DOHH2 (cell line): ENCODE results near the gene LCOR.
A peak's percentile ranks its signal among the peaks of the same experiment; 100 is the strongest.

Source experiments
- H3F3A ChIP-seq: fragments of 200-600 bp; sonication (generic), shearing (Covaris generic); 2 replicates; pipeline ENCODE4 v1.6.0; 2016; ENCODE audit warnings: antibody characterized with exemption, mild to moderate bottlenecking; ENCODE audit not compliant: control insufficient read depth, insufficient read depth
- H3K27ac ChIP-seq: fragments of 200-600 bp; sonication (generic); 2 replicates; pipeline ENCODE4 v1.5.1; 2014; ENCODE audit warnings: low read depth, mild to moderate bottlenecking, low read length, moderate library complexity
- H3K27me3 ChIP-seq: fragments of 200-600 bp; sonication (generic); 2 replicates; pipeline ENCODE4 v1.6.1; 2014; ENCODE audit warnings: mild to moderate bottlenecking, low read length, mixed read lengths; ENCODE audit not compliant: control insufficient read depth
- H3K36me3 ChIP-seq: fragments of 200-600 bp; sonication (generic); 2 replicates; pipeline ENCODE4 v1.6.1; 2014; ENCODE audit warnings: mild to moderate bottlenecking, low read length, moderate library complexity, mixed read lengths; ENCODE audit not compliant: control insufficient read depth
- H3K4me1 ChIP-seq: fragments of 200-600 bp; sonication (generic); 2 replicates; pipeline ENCODE4 v1.6.1; 2014; ENCODE audit warnings: mild to moderate bottlenecking, low read length, mixed read lengths; ENCODE audit not compliant: control insufficient read depth
- H3K4me2 ChIP-seq: fragments of 200-600 bp; sonication (generic); 2 replicates; pipeline ENCODE4 v1.6.0; 2014; ENCODE audit warnings: mild to moderate bottlenecking, low read length, moderate library complexity
- H3K4me3 ChIP-seq: fragments of 200-600 bp; sonication (generic); 2 replicates; pipeline ENCODE4 v1.5.1; 2014; ENCODE audit warnings: mild to moderate bottlenecking, low read length, mixed read lengths
- H3K79me2 ChIP-seq: fragments of 200-600 bp; sonication (generic); 2 replicates; pipeline ENCODE4 v1.6.1; 2014; ENCODE audit warnings: mild to moderate bottlenecking, low read length, mixed read lengths; ENCODE audit not compliant: control insufficient read depth
- H3K9me2 ChIP-seq: fragments of 200-600 bp; sonication (generic); replicated peaks from 2 replicates; pipeline ENCODE4 v1.6.1; 2014; ENCODE audit warnings: mild to moderate bottlenecking, low read length, mixed read lengths; ENCODE audit not compliant: control insufficient read depth
- H3K9me3 ChIP-seq: fragments of 200-600 bp; sonication (generic); 2 replicates; pipeline ENCODE4 v1.6.1; 2014; ENCODE audit warnings: antibody characterized with exemption, low read length, mixed read lengths; ENCODE audit not compliant: control insufficient read depth, insufficient read depth
- H4K20me1 ChIP-seq: fragments of 200-600 bp; sonication (generic); 2 replicates; pipeline ENCODE4 v1.6.0; 2014; ENCODE audit warnings: low read depth, mild to moderate bottlenecking, antibody characterized with exemption, low read length, moderate library complexity; ENCODE audit not compliant: control insufficient read depth, insufficient read depth
- CTCF ChIP-seq: fragments of 200-600 bp; sonication (generic); IDR thresholded peaks from one replicate; pipeline ENCODE4 v1.5.1; 2014; ENCODE audit warnings: antibody characterized with exemption, mild to moderate bottlenecking, low read depth, low read length; ENCODE audit not compliant: poor library complexity, severe bottlenecking
- EZH2phosphoT487 ChIP-seq: fragments of 200-600 bp; sonication (generic); IDR thresholded peaks from 2 replicates; pipeline ENCODE4 v1.6.1; 2017; ENCODE audit warnings: borderline replicate concordance, mild to moderate bottlenecking, antibody characterized with exemption, low read length, moderate library complexity, mixed read lengths

LCOR gene

DNA sequence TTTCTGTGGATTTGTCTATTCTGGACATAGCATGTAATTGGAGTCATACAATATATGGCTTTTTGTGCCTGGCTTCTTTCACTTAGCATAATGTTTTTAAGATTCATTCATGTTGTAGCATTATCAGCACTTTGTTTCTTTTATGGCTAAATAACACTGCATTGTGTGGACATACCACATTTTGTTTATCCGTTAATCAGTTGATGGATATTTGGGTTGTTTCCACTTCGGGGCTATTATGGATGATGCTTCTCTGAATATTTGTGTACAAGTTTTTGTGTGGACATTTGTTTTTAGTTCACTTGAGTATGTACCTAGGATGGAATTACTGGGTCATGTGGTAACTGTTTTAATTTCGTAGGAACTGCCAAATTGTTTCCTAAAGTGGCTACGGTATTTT lies 6.4 kb downstream of the LCOR start:
- Histone ChIP-seq H3K9me2 (no peaks in the 10 kb centered on the region), H3F3A (0 out of 2 replicates have a peak, but pooled peaks cover 2% of the 10 kb centered on the region), H3K27ac (no peak overlapping the region), H3K27me3 (no peaks in the 10 kb centered on the region), H3K4me1 (peaks cover 70% of the 10 kb centered on the region), H3K36me3 (peaks cover 43% of the 10 kb centered on the region), H3K4me2 (peak overlapping the region; percentile 33), H3K79me2 (peaks cover 100% of the 10 kb centered on the region), H4K20me1 (peaks cover 39% of the 10 kb centered on the region), H3K4me3 (peak overlapping the region; percentile 9; the same call in 1 of the 2 replicates), H3K9me3 (no peaks in the 10 kb centered on the region)
- no peak for TF ChIP-seq EZH2phosphoT487
- TF ChIP-seq CTCF, result no peak

- Histone ChIP-seq H3K4me1 (peaks cover 45% of the 10 kb centered on the region), H3K4me2 (no peak overlapping the region), H3F3A (0 out of 2 replicates have a peak, but pooled peaks cover 2% of the 10 kb centered on the region), H3K79me2 (peaks cover 100% of the 10 kb centered on the region), H3K9me3 (no peaks in the 10 kb centered on the region), H3K36me3 (peaks cover 29% of the 10 kb centered on the region), H3K27ac (no peak overlapping the region), H3K27me3 (no peaks in the 10 kb centered on the region), H4K20me1 (peaks cover 25% of the 10 kb centered on the region), H3K4me3 (no peak overlapping the region), H3K9me2 (no peaks in the 10 kb centered on the region)
- TF ChIP-seq CTCF (no peak), EZH2phosphoT487 (no peak)
Observed at GRCh38 chr10:96840841-96841518, 8.9 kb downstream of the LCOR start.

DNA sequence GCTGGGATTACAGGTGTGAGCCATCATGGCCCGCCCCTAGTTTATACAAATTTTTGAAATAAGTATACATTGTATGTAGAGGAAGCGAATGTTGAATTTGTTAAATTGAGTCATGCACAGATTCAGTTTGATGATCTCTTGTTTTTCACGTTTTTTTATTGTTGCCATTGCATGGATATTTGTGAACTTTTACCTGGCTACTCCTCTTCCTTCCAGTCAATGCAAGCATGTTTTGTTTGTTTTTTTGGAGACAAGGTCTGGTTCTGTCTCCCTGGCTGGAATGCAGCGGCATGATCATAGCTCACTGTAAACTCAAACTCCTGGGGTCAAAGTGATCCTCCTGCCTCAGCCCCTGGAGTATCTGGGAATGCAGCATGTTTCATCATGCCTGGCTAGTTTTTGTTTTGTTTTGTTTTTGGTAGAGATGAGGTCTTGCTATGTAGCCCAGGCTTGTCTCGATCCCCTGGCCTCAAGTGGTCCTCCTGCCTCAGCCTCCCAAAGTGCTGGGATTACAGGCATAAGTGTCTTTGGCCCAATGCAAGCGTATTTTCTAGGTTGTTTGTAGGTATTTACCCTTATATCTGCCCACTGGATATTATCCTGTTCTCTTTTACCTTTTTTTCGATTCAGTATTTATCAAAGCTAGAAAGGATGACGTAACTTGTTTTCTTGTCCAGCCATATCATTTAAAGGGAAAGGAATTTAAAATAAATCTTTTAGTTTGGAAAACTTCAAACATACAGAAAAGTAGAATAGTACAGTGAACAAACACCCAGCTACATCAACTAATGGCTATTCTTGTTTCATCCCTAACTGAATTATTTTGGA lies 11.0 kb downstream of the LCOR start:
- no peak overlapping the region for H3K27ac ChIP-seq

More for the DNA sequence above, 11.0 kb downstream of the LCOR start:
- H4K20me1 ChIP-seq, result peaks cover 18% of the 10 kb centered on the region
- no peak overlapping the region for H3K4me2 ChIP-seq
- peaks cover 27% of the 10 kb centered on the region for H3K4me1 ChIP-seq
- no peaks in the 10 kb centered on the region for H3K9me2 ChIP-seq
- H3K27me3 ChIP-seq, result no peaks in the 10 kb centered on the region
- H3K36me3 ChIP-seq, result peaks cover 13% of the 10 kb centered on the region
- H3F3A ChIP-seq, result 0 out of 2 replicates have a peak, but pooled peaks cover 2% of the 10 kb centered on the region
- H3K79me2 ChIP-seq, result peaks cover 100% of the 10 kb centered on the region
- TF ChIP-seq CTCF, result no peak
- TF ChIP-seq EZH2phosphoT487, result no peak
- H3K4me3 ChIP-seq, result no peak overlapping the region
- no peaks in the 10 kb centered on the region for H3K9me3 ChIP-seq
